ENCODE data around the gene DMKN. TPM values are rescaled to one million over a fixed set of nuclear protein-coding genes. Genes with fewer than 3 reads are reported as not detected.

DMKN gene
- polyA plus RNA-seq, 1 experiment = 1.5 TPM

- H3K36me3 ChIP-seq (ENCODE audit: control insufficient read depth, insufficient read depth, low read length) = no peaks in the 10 kb centered on the region
- ChIA-PET POLR2A (no interaction called here), CTCF (interaction anchor here (2.7 kb wide), 1 partner anchor 10 kb away, joined by 11 read pairs; no protein-coding TSS in a partner anchor)
- DNase-seq (ENCODE audit: low read depth) = no peak
- TF ChIP-seq CTCF (IDR thresholded peaks at IDR 0.05; ENCODE audit: insufficient read depth, low read depth, low read length) = no peak
- H3K4me3 ChIP-seq (ENCODE audit: low read depth, low read length) = no peak overlapping the region
- peaks cover 3% of the 10 kb centered on the region; the same call in 1 of the 2 replicates for H3K27me3 ChIP-seq (ENCODE audit: control insufficient read depth, insufficient read depth, low read length)
Observed at GRCh38 chr19:35500611-35501010, 12.8 kb downstream of the DMKN start.

GRCh38 chr19:35498984-35499527 lies 14.4 kb downstream of the DMKN start:
- POLR2A ChIA-PET = no interaction called here
- no peak for DNase-seq (ENCODE audit: low read depth)
- Histone ChIP-seq H3K36me3 (ENCODE audit: control insufficient read depth, insufficient read depth, low read length) (no peaks in the 10 kb centered on the region), H3K4me3 (ENCODE audit: low read depth, low read length) (no peak overlapping the region), H3K27me3 (ENCODE audit: control insufficient read depth, insufficient read depth, low read length) (no peaks in the 10 kb centered on the region; the same call in 1 of the 2 replicates)
- CTCF ChIA-PET = interaction anchor here (0.7 kb wide), 1 partner anchor 1083 kb away, joined by 3 read pairs; no protein-coding TSS in a partner anchor
- no peak for TF ChIP-seq CTCF (IDR thresholded peaks at IDR 0.05; ENCODE audit: insufficient read depth, low read depth, low read length)

GRCh38 chr19:35498220-35498619 lies 15.2 kb downstream of the DMKN start:
- TF ChIP-seq CTCF (IDR thresholded peaks at IDR 0.05; ENCODE audit: insufficient read depth, low read depth, low read length) = no peak
- DNase-seq (ENCODE audit: low read depth) = no peak
- POLR2A ChIA-PET = interaction anchor here (0.5 kb wide), 1 partner anchor 49 kb away, joined by 20 read pairs; no protein-coding TSS in a partner anchor
- CTCF ChIA-PET = interaction anchor here (1.5 to 4.2 kb wide), 3 partner anchors 11 to 145 kb away, joined by 5 to 48 read pairs (median 8); no protein-coding TSS in a partner anchor
- H3K4me3 ChIP-seq (ENCODE audit: low read depth, low read length) = no peak overlapping the region
- no peaks in the 10 kb centered on the region for H3K36me3 ChIP-seq (ENCODE audit: control insufficient read depth, insufficient read depth, low read length)
- no peaks in the 10 kb centered on the region; the same call in 1 of the 2 replicates for H3K27me3 ChIP-seq (ENCODE audit: control insufficient read depth, insufficient read depth, low read length)

- no peaks in the 10 kb centered on the region; the same call in 1 of the 2 replicates for H3K27me3 ChIP-seq (ENCODE audit: control insufficient read depth, insufficient read depth, low read length)
- POLR2A ChIA-PET = no interaction called here
- H3K4me3 ChIP-seq (ENCODE audit: low read depth, low read length) = no peak overlapping the region
- no peaks in the 10 kb centered on the region for H3K36me3 ChIP-seq (ENCODE audit: control insufficient read depth, insufficient read depth, low read length)
- CTCF ChIA-PET = interaction anchor here (0.5 to 4.2 kb wide), 6 partner anchors 10 to 399 kb away, joined by 3 to 48 read pairs (median 4); no protein-coding TSS in a partner anchor
- no peak for DNase-seq (ENCODE audit: low read depth)
- no peak for TF ChIP-seq CTCF (IDR thresholded peaks at IDR 0.05; ENCODE audit: insufficient read depth, low read depth, low read length)
Observed at GRCh38 chr19:35497406-35497805, 16.0 kb downstream of the DMKN start.

- peak; percentile 99 for TF ChIP-seq CTCF (IDR thresholded peaks at IDR 0.05; ENCODE audit: insufficient read depth, low read depth, low read length)
- H3K4me3 ChIP-seq (ENCODE audit: low read depth, low read length) = no peak overlapping the region
- no peaks in the 10 kb centered on the region for H3K36me3 ChIP-seq (ENCODE audit: control insufficient read depth, insufficient read depth, low read length)
- CTCF ChIA-PET = interaction anchor here (0.6 to 4.2 kb wide), 26 partner anchors 8 to 429 kb away, joined by 3 to 48 read pairs (median 4); partner anchors contain the start of genes DMKN and FFAR1
- DNase-seq (ENCODE audit: low read depth) = no peak
- POLR2A ChIA-PET = no interaction called here
- peaks cover 2% of the 10 kb centered on the region for H3K27me3 ChIP-seq (ENCODE audit: control insufficient read depth, insufficient read depth, low read length)
Observed at GRCh38 chr19:35495107-35496064, 18.1 kb downstream of the DMKN start.
